Progenitor cell of endocrine pancreas (in vitro differentiated cells): ENCODE results near the gene CEMIP2. TPM values are rescaled to one million over a fixed set of nuclear protein-coding genes. Genes with fewer than 3 reads are reported as not detected.

Source experiments
- DNase-seq: peaks from one replicate; pipeline ENCODE4 v3.0.0; 2021; ENCODE audit warnings: low spot score; ENCODE audit not compliant: unreplicated experiment
- H3K27ac Mint-ChIP-seq: 2 replicates; pipeline ENCODE4 v1.8.0; 2021; ENCODE audit warnings: mild to moderate bottlenecking, moderate library complexity, mixed read lengths
- H3K27me3 Mint-ChIP-seq: 2 replicates; pipeline ENCODE4 v1.8.0; 2021; ENCODE audit warnings: mixed read lengths
- H3K36me3 Mint-ChIP-seq: 2 replicates; pipeline ENCODE4 v1.8.0; 2022; ENCODE audit warnings: mixed read lengths; ENCODE audit not compliant: insufficient read depth
- H3K4me1 Mint-ChIP-seq: 2 replicates; pipeline ENCODE4 v1.8.0; 2021; ENCODE audit warnings: low read depth, mixed read lengths
- H3K4me3 Mint-ChIP-seq: 2 replicates; pipeline ENCODE4 v1.8.0; 2021; ENCODE audit warnings: low read depth, mild to moderate bottlenecking, moderate library complexity, mixed read lengths
- H3K9me3 Mint-ChIP-seq: 2 replicates; pipeline ENCODE4 v1.8.0; 2021; ENCODE audit warnings: low read depth, mixed read lengths
- total RNA-seq: library from RNA; stranded (reverse); gene quantifications from 2 replicates; pipeline ENCODE4 v1.2.1, GENCODE V29; 2021
- TF ChIP-seq, protein P1 (sequence below): fragments of 200-600 bp; sonication (generic); IDR thresholded peaks from one replicate; pipeline ENCODE4 v1.5.0; 2021; ENCODE audit warnings: antibody characterized with exemption, mild to moderate bottlenecking; ENCODE audit not compliant: unreplicated experiment

The CEMIP2 gene
- total RNA-seq, 1 donor from 2014 or later: 56.7 TPM

- H3K4me1 Mint-ChIP-seq: peaks cover 15% of the 10 kb centered on the region
- H3K27me3 Mint-ChIP-seq: no peaks in the 10 kb centered on the region
- no peak overlapping the region for H3K27ac Mint-ChIP-seq
- H3K4me3 Mint-ChIP-seq: no peak overlapping the region
- H3K9me3 Mint-ChIP-seq: peaks cover 5% of the 10 kb centered on the region
- DNase-seq: no peak
- H3K36me3 Mint-ChIP-seq: peaks cover 24% of the 10 kb centered on the region
- TF ChIP-seq, protein P1, sequence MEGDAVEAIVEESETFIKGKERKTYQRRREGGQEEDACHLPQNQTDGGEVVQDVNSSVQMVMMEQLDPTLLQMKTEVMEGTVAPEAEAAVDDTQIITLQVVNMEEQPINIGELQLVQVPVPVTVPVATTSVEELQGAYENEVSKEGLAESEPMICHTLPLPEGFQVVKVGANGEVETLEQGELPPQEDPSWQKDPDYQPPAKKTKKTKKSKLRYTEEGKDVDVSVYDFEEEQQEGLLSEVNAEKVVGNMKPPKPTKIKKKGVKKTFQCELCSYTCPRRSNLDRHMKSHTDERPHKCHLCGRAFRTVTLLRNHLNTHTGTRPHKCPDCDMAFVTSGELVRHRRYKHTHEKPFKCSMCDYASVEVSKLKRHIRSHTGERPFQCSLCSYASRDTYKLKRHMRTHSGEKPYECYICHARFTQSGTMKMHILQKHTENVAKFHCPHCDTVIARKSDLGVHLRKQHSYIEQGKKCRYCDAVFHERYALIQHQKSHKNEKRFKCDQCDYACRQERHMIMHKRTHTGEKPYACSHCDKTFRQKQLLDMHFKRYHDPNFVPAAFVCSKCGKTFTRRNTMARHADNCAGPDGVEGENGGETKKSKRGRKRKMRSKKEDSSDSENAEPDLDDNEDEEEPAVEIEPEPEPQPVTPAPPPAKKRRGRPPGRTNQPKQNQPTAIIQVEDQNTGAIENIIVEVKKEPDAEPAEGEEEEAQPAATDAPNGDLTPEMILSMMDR: no peak
These were observed 41.6 kb downstream of the CEMIP2 start for GRCh38 chr9:71726723-71727122.

DNA sequence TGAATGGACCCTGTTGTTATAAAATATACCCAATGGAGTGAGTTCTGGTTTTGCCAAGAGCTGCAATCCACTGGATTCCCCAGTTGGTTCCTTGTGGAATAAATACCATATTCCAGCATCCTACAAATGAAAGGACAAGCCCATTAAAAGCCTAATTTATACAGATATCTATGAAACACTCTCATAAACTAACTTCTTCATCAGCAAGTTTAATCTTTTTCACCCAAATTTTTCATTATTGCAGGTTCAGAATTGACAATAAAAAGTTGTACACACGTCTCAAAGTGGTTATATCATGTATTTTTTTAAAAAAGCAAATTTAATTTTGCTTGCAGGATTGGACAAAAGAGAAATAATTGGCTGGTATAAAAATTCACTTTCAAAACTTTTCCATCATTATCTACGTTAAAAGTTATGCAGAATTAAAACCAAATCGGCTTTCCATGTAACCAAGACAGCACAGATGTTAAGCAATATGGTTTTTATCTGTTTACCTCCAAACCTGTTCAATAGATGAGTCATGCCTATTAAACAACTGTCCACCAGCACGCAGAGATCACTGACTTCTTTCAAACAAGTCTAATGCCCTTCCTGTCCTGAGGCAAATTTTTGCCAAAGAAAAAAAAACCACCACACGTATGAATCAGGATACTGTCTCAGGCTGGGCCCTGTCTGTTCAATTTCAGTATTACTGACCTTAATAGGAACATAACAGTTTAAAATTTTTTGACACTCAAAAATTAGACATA lies 42.5 kb downstream of the CEMIP2 start:
- Mint-ChIP-seq H3K4me1 (peaks cover 13% of the 10 kb centered on the region), H3K4me3 (no peak overlapping the region), H3K27me3 (no peaks in the 10 kb centered on the region), H3K36me3 (peaks cover 24% of the 10 kb centered on the region), H3K9me3 (peaks cover 5% of the 10 kb centered on the region), H3K27ac (no peak overlapping the region)
- TF ChIP-seq, protein P1: no peak
- no peak for DNase-seq

- DNase-seq: no peak
- Mint-ChIP-seq H3K9me3 (no peaks in the 10 kb centered on the region), H3K4me1 (peaks cover 2% of the 10 kb centered on the region), H3K27me3 (no peaks in the 10 kb centered on the region), H3K36me3 (peaks cover 19% of the 10 kb centered on the region), H3K27ac (no peak overlapping the region), H3K4me3 (no peak overlapping the region)
- TF ChIP-seq, protein P1: no peak
These were observed 46.5 kb downstream of the CEMIP2 start for GRCh38 chr9:71721855-71722254.

GRCh38 chr9:71719562-71719961 lies 48.8 kb downstream of the CEMIP2 start:
- no peaks in the 10 kb centered on the region for H3K27me3 Mint-ChIP-seq
- H3K36me3 Mint-ChIP-seq: peaks cover 21% of the 10 kb centered on the region
- no peak for DNase-seq
- H3K4me1 Mint-ChIP-seq: no peaks in the 10 kb centered on the region
- no peak overlapping the region for H3K27ac Mint-ChIP-seq
- no peaks in the 10 kb centered on the region for H3K9me3 Mint-ChIP-seq
- H3K4me3 Mint-ChIP-seq: no peak overlapping the region
- TF ChIP-seq, protein P1: no peak

DNA sequence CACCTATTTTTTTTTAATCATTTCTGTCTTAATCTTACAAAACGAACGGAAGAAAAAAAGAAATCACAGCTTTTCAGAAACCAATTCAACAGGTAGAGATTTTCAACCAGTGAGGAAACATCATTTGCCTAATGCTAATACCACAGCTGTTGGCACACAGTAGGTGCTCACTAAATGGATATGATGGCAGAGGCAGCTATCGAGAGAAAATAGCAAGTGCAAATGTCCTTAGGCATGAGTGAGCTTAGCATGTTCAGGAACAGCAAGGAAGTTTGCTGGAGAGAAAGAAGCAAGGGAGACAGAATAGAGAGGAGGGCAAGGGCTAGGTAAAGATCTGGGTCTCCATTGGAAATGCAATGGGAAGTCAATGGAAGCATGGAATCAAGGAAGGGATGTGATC lies 49.2 kb downstream of the CEMIP2 start:
- no peaks in the 10 kb centered on the region for H3K27me3 Mint-ChIP-seq
- no peak for DNase-seq
- no peak overlapping the region for H3K27ac Mint-ChIP-seq
- TF ChIP-seq, protein P1: no peak
- H3K9me3 Mint-ChIP-seq: no peaks in the 10 kb centered on the region
- H3K4me1 Mint-ChIP-seq: no peaks in the 10 kb centered on the region
- peaks cover 24% of the 10 kb centered on the region for H3K36me3 Mint-ChIP-seq
- no peak overlapping the region for H3K4me3 Mint-ChIP-seq
